KMS-11 (cell line): ENCODE data around the gene CYP26A1.

Experiments used
- H2AFZ ChIP-seq: fragments of 200-600 bp; sonication (generic); 2 replicates; pipeline ENCODE4 v1.6.1; 2016; ENCODE audit warnings: antibody characterized with exemption, mixed run types, low read depth
- H3K27ac ChIP-seq: fragments of 200-600 bp; sonication (generic); 2 replicates; pipeline ENCODE4 v1.6.1; 2016; ENCODE audit warnings: mild to moderate bottlenecking, mixed run types
- H3K27me3 ChIP-seq: fragments of 200-600 bp; sonication (generic); 2 replicates; pipeline ENCODE4 v1.6.1; 2017; ENCODE audit warnings: mild to moderate bottlenecking, low read depth, mixed run types, moderate library complexity; ENCODE audit not compliant: insufficient read depth
- H3K36me3 ChIP-seq: fragments of 200-600 bp; sonication (generic); 2 replicates; pipeline ENCODE4 v1.6.1; 2017; ENCODE audit warnings: mild to moderate bottlenecking, mixed run types; ENCODE audit not compliant: insufficient read depth
- H3K4me1 ChIP-seq: fragments of 200-600 bp; sonication (generic); 2 replicates; pipeline ENCODE4 v1.6.1; 2016; ENCODE audit warnings: mild to moderate bottlenecking, low read depth, mixed run types; ENCODE audit not compliant: poor library complexity, severe bottlenecking
- H3K4me2 ChIP-seq: fragments of 200-600 bp; sonication (generic); 2 replicates; pipeline ENCODE4 v1.7.0; 2016; ENCODE audit warnings: mild to moderate bottlenecking, mixed run types
- H3K4me3 ChIP-seq: fragments of 200-600 bp; sonication (generic); IDR thresholded peaks from 2 replicates; pipeline ENCODE4 v1.6.1; 2017; ENCODE audit warnings: low read depth, low read length, mixed read lengths; ENCODE audit not compliant: insufficient read depth
- H3K79me2 ChIP-seq: fragments of 200-600 bp; sonication (generic); 2 replicates; pipeline ENCODE4 v1.6.1; 2016; ENCODE audit warnings: low read depth, mixed run types; ENCODE audit not compliant: insufficient read depth
- H3K9ac ChIP-seq: fragments of 200-600 bp; sonication (generic); 2 replicates; pipeline ENCODE4 v1.6.1; 2016; ENCODE audit warnings: mild to moderate bottlenecking, mixed run types
- H4K20me1 ChIP-seq: fragments of 200-600 bp; sonication (generic); 2 replicates; pipeline ENCODE4 v1.6.1; 2016; ENCODE audit warnings: mild to moderate bottlenecking, mixed run types; ENCODE audit not compliant: insufficient read depth
- CTCF ChIP-seq: fragments of 200-600 bp; sonication (generic); conservative IDR thresholded peaks from 2 replicates; pipeline ENCODE4 v1.6.1; 2017; ENCODE audit warnings: low read depth, mild to moderate bottlenecking, antibody characterized with exemption, low read length, moderate library complexity, mixed read lengths

Gene CYP26A1

GRCh38 chr10:93063144-93063976 lies 10.3 kb upstream of the CYP26A1 start:
- Histone ChIP-seq H3K9ac (no peak overlapping the region), H3K36me3 (no peaks in the 10 kb centered on the region), H3K4me1 (peaks cover 15% of the 10 kb centered on the region), H3K27ac (no peak overlapping the region), H3K79me2 (no peaks in the 10 kb centered on the region), H3K4me3 (no peak overlapping the region), H3K27me3 (no peaks in the 10 kb centered on the region), H3K4me2 (no peak overlapping the region), H2AFZ (no peak overlapping the region), H4K20me1 (no peaks in the 10 kb centered on the region)
- no peak for TF ChIP-seq CTCF

- no peak for TF ChIP-seq CTCF
- Histone ChIP-seq H4K20me1 (no peaks in the 10 kb centered on the region), H3K79me2 (no peaks in the 10 kb centered on the region), H3K4me1 (peaks cover 7% of the 10 kb centered on the region), H3K9ac (no peak overlapping the region), H3K36me3 (no peaks in the 10 kb centered on the region), H2AFZ (no peak overlapping the region), H3K4me3 (no peak overlapping the region), H3K27ac (no peak overlapping the region), H3K4me2 (no peak overlapping the region), H3K27me3 (no peaks in the 10 kb centered on the region)
Observed at GRCh38 chr10:93063977-93064660, 9.6 kb upstream of the CYP26A1 start.

GRCh38 chr10:93064874-93065660 lies 8.6 kb upstream of the CYP26A1 start:
- H4K20me1 ChIP-seq, result no peaks in the 10 kb centered on the region
- H3K36me3 ChIP-seq, result no peaks in the 10 kb centered on the region
- no peak overlapping the region for H3K27ac ChIP-seq
- TF ChIP-seq CTCF, result no peak
- H3K4me2 ChIP-seq, result no peak overlapping the region
- no peak overlapping the region for H3K9ac ChIP-seq
- no peaks in the 10 kb centered on the region for H3K27me3 ChIP-seq
- no peak overlapping the region for H2AFZ ChIP-seq
- no peak overlapping the region for H3K4me3 ChIP-seq
- H3K4me1 ChIP-seq, result no peaks in the 10 kb centered on the region
- H3K79me2 ChIP-seq, result no peaks in the 10 kb centered on the region

GRCh38 chr10:93065675-93066543 lies 7.8 kb upstream of the CYP26A1 start:
- Histone ChIP-seq H3K9ac (no peak overlapping the region), H3K36me3 (no peaks in the 10 kb centered on the region), H3K79me2 (no peaks in the 10 kb centered on the region), H3K4me1 (no peaks in the 10 kb centered on the region), H4K20me1 (no peaks in the 10 kb centered on the region), H2AFZ (no peak overlapping the region), H3K4me3 (no peak overlapping the region), H3K27me3 (no peaks in the 10 kb centered on the region), H3K27ac (no peak overlapping the region), H3K4me2 (no peak overlapping the region)
- TF ChIP-seq CTCF, result no peak
